AG20443 (cell line): ENCODE measurements around the gene NAB2.

ENCODE experiments used
- DNase-seq: peaks from one replicate; pipeline ENCODE4 v3.0.0; 2012; ENCODE audit warnings: low spot score, mixed read lengths

NAB2 gene

GRCh38 chr12:57093415-57094207 is 4.7 kb downstream of the NAB2 start:
- peak; percentile 90 for DNase-seq

GRCh38 chr12:57094208-57095160 is 5.6 kb downstream of the NAB2 start:
- no peak for DNase-seq

DNA sequence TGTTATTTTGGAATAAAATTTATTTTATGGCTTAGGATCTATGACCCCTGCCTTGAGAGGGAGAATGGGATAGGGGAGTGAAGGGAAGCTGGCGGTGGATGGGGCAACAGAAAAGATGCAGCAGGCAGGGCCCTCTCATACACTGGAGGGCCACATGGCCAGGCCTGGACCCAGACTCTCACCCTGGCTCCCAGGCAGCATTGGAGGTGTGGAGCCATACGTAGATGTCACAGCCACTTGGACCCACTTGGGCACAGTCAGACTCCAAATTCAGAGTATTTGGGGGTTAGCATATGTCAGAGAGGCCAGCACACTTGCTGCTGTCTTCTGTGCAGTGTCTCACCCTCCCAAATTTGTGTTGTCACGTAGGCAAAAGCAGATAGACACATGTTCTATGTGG is 6.5 kb downstream of the NAB2 start:
- DNase-seq: peak; percentile 2

DNA sequence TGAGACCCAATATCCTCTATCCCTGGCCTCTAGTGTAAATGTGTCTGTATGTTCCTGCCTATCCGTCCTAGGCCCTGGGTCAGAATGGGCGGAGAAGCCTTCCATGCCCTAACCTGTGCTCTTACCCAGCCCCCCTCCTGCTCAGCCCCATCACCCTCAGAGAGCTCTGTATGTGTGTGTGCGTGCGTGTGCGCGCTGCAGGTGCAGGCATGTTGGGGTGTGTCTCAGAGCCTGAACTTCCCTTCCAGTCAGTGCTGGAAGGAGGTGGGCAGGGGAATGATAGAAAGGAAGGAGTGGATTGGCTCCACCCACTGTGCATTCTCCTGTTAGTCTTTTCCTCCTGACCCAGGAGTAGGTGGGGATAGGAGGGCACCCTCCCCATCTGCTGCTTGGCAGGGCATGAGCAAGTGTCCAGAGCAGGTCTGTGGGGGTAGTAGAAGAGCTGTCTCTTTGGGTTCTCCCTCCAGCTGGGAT is 7.2 kb downstream of the NAB2 start:
- DNase-seq: peak; percentile 15

GRCh38 chr12:57096748-57097553 is 8.0 kb downstream of the NAB2 start:
- peak; percentile 4 for DNase-seq

DNA sequence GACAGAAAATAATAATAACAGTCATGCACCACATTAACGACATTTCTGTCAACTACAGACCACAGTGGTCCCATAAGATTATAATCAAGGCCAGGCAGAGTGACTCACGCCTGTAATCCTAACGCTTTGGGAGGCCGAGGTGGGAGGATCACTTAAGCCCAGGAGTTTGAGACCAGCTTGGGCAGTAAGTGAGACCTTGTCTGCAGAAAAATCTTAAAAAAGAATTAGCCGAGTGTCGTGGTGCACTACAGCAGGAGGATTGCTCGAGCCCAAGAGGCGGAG is 8.6 kb downstream of the NAB2 start:
- no peak for DNase-seq

- peak; percentile 2 for DNase-seq
These were observed 9.6 kb downstream of the NAB2 start for GRCh38 chr12:57098546-57098945.

DNA sequence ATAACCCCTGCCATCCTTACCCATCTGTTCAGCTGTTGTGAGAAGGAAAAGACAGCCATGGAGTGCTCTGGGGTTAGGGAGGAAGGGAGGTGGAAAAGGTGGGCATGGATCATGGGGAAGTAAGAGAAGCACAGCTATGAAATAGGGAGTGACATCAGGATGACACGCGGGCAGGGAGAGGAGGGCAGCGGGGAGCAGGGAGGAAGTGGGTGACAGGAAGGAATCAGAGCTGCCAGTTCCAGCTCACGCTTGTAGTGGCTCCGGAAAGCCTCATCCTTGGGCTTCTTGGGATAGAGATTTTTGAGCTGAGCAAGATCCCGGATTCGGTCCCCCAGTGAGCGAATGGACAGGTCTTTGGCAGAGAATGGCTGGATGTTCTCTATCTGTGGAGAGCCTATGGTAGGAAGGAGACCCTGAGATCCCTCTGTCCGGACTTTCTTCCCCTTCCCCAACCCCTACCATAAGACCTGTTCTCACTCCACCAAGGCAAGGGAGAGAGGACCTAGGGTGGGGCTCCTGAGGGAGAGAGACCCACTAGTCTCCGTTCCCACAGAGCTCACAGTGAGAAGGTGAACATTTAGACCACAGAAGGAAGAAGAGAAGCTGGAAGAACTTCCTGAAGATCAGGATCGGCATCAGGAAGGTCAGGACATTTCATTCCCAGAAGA is 10.3 kb downstream of the NAB2 start:
- peak; percentile 12 for DNase-seq

- peak; percentile 4 for DNase-seq
These were observed 10.9 kb downstream of the NAB2 start for GRCh38 chr12:57099766-57100165.

DNA sequence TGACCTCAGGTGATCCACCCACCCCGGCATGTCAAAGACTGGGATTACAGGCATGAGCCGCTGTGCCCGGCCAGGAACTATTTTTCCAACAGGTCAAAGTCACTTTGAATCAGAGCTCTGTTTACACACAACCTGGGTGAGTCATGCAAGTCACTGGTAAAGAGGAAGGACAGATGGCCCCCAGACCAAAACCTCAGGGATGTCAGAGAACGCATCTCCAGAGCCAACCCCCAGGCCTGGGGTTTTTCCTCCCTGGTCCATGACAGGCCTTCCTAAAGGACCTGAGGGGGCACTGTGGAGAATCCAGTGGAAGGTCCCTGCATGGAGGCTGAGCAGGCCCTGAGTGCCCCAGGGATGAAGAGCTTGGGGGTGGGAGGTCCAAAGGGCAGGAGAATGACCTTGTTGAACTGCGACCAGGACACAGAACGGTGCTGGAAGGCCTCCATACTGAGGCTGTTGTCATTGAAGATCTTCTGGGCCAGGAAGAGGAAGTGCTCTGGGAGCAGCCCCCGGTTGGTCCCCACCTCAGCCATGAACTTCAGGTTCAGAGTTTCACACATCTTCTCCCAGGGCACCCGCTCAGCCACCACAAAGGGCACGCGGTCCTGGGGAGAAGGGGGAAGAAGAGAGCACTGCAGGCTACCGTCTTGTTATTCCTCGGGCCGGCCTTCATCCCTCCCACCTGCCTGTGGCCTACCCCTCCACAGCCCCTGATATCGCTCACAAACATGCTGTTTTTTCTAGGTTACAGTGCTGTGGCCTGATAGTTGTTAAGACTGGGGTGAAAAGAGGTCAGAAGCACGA is 13.2 kb downstream of the NAB2 start:
- peak; percentile 5 for DNase-seq

DNA sequence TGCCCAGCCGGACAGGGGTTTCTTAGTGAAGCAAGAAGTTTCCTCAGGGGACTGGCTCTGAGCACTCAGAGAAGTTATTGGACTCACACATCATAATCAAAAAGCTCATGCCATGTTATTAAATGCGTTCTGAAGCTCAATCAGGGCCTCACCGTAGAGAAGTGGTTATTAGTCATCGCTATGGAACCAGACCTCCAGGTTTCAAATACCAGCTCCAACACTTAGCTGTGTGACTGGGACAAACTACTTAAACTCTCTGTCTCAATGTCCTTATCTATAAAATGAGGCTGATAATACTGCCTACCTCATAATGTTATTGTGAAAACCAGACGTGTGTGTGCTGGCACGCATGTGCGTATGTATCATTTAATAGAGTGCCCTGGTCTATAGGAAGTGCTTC is 14.9 kb downstream of the NAB2 start:
- no peak for DNase-seq

DNA sequence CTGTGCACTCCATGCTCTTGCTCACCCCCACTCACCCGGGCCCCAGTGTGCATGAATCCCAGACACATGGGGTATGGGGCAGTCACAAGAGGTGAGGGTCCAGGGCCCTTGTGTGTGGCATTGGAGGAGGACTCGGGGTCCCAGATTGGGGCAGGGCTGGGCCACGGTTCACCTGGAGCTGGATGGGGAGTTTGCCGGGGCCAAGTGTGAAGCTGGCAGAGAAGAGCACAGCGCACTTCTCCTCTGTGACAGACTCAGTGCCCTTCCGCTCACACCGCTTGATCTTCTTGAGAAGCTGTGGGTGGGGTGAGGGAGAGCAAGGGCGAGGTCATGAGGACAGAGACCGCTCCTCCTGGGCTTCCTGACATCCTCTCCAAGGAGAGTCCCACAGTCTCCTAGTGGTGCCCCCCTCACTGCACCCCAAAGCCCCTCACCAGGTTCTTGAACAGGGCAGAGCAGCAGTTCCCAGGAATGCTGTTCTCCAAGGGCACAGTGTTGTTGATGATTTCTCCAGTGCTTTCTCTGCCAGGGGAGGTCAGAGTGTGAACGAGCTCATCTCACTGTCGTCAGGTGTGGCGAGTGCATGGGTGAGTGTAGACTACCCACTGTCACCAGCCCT is 15.5 kb downstream of the NAB2 start:
- DNase-seq: peak; percentile 6

DNA sequence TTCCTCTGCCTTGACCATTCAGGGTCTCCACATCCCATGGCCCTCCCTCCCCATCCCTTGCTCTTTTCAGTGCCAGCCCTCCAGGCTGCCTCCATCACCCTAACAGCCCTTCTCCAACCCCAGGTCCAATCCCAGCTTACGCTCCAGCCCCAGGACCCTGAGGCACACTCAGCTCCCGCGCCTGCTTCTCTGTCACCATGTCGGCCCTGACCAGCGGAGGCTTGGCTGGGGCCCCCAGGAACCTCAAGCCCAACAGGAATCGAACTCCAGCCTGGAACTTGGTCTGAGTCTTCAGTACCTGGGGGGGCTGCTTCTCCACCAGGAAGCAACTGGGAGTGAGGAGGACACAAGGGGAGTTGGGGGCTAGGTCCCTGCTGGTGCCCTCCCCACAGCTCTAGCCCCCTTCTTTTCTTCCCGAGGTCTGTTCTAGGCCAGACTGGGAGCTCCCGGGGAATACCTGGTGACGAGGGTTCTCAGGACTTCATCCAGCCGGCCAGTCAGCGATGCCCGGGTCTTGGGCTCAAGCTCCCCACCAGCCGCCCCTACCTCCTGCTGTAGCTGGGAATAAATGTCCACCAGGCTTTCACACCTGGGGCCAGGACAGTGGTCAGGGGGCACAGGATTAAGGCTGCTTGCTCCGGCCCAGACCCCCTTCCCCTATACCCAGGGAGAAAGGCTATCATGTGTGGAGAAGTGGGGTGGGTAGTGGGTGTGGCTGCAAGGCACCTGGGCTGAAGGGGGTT is 16.3 kb downstream of the NAB2 start:
- DNase-seq: peak; percentile 2

GRCh38 chr12:57106021-57106708 is 17.3 kb downstream of the NAB2 start:
- DNase-seq: no peak

GRCh38 chr12:57107456-57108155 is 18.7 kb downstream of the NAB2 start:
- DNase-seq: no peak

DNA sequence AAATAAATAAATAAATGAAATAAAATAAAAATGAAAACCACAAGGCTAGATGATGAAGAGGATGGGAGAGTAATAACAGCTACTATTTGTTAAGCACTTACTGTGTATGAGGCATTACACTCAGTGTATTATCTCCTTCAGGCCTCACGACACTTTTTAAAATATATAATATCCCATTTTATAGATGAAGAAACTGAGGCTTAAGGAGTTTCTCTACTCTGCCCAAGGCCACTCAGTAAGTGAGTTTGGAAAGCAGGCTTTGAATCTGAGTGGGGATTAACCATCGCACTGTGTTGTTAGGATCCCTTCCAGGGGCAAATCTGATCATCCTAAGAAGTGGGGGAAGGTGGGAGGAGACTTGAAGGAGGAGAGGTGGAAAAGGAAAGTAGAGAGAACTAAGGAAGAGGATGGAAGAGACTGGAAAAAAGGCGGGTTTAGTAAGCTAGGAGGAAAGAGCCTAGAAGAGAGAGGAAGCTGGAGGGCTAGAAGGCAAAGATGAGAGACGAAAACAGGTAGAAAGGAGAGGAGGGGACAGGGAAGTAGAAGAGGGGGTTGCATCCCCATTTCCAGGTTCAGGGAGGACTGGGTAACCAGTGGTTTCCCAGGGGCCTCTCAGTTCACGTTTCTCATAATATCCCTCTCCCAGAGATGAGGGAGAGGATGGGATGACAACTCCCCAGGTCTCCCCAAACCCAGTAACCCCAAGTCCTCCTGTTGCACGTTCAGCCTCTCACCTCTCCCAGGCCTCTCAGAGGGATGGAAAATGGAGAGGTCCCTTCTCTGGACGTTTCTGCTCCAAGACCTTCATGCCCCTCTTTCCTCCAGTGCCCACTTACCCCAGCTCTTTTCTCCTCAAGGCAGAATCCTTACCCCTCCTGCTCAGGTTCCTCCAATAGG is 20.5 kb downstream of the NAB2 start:
- DNase-seq: no peak
